ENCODE measurements around the gene THSD7B.

The THSD7B gene

GRCh38 chr2:137405496-137405895 lies 640.2 kb downstream of the THSD7B start:
- DNase-seq: no peak

GRCh38 chr2:137411585-137411984 lies 646.2 kb downstream of the THSD7B start:
- no peak for DNase-seq

- no peak for DNase-seq
Measured at GRCh38 chr2:137420744-137421143, 655.4 kb downstream of the THSD7B start.

- no peak for DNase-seq
Measured at GRCh38 chr2:137435162-137435561, 669.8 kb downstream of the THSD7B start.

- DNase-seq: no peak
Measured at GRCh38 chr2:137437386-137437785, 672.0 kb downstream of the THSD7B start.

GRCh38 chr2:137444970-137445369 lies 679.6 kb downstream of the THSD7B start:
- DNase-seq: no peak

- DNase-seq: no peak
Measured at GRCh38 chr2:137449454-137449853, 684.1 kb downstream of the THSD7B start.

GRCh38 chr2:137454886-137455285 lies 689.5 kb downstream of the THSD7B start:
- no peak for DNase-seq

GRCh38 chr2:137467246-137467862 lies 702.0 kb downstream of the THSD7B start:
- peak; percentile 75 for DNase-seq

- DNase-seq: no peak
Measured at GRCh38 chr2:137493261-137493660, 727.9 kb downstream of the THSD7B start.

GRCh38 chr2:137500599-137500998 lies 735.3 kb downstream of the THSD7B start:
- DNase-seq: no peak

- DNase-seq: no peak
Measured at GRCh38 chr2:137507237-137507636, 741.9 kb downstream of the THSD7B start.

- no peak for DNase-seq
Measured at GRCh38 chr2:137508739-137509384, 743.5 kb downstream of the THSD7B start.

- no peak for DNase-seq
Measured at GRCh38 chr2:137511526-137511925, 746.2 kb downstream of the THSD7B start.

GRCh38 chr2:137521653-137522619 lies 756.6 kb downstream of the THSD7B start:
- DNase-seq: peak; percentile 87

- no peak for DNase-seq
Measured at GRCh38 chr2:137522620-137523011, 757.3 kb downstream of the THSD7B start.

GRCh38 chr2:137523931-137524330 lies 758.6 kb downstream of the THSD7B start:
- DNase-seq: no peak

GRCh38 chr2:137525132-137525531 lies 759.8 kb downstream of the THSD7B start:
- no peak for DNase-seq

- DNase-seq: no peak
Measured at GRCh38 chr2:137525641-137526190, 760.4 kb downstream of the THSD7B start.

- no peak for DNase-seq
Measured at GRCh38 chr2:137535897-137536296, 770.6 kb downstream of the THSD7B start.

GRCh38 chr2:137539336-137539735 lies 774.0 kb downstream of the THSD7B start:
- no peak for DNase-seq

GRCh38 chr2:137547842-137548241 lies 782.5 kb downstream of the THSD7B start:
- no peak for DNase-seq

GRCh38 chr2:137566387-137566786 lies 801.0 kb downstream of the THSD7B start:
- DNase-seq: no peak

Measured in NCI-H1694 (cell line).